Cardiac atrium fibroblast (primary cell): Measurements from ENCODE around the gene FH. TPM values are rescaled to one million over a fixed set of nuclear protein-coding genes. Genes with fewer than 3 reads are reported as not detected.

Experiments
- total RNA-seq: library from RNA; depleted of rRNA; stranded (reverse); fragments of >200 nt; gene quantifications from 2 replicates; pipeline ENCODE4 v1.2.3, GENCODE V29; 2015

Gene FH
- total RNA-seq, result 68.2 and 70.6 TPM in 2 replicates

GRCh38 chr1:241519308-241520079 is at the start of gene FH:
TSS of gene FH (minus strand) at chr1:241519755. CDS start at chr1:241519722, 33 bp downstream.

GRCh38 chr1:241532162-241532531 is 12.6 kb upstream of the FH start, which contains the start of gene KMO:
TSS of gene KMO (plus strand) at chr1:241532378. CDS start at chr1:241532445, 67 bp downstream.

Other genes with a start within 250 kb of the FH start
- not detected in 2 replicates for gene RGS7, start 162.6 kb downstream of the FH start, total RNA-seq
- not detected in 2 replicates for gene KMO, start 12.6 kb upstream of the FH start, total RNA-seq
- gene CHML, start 120.6 kb upstream of the FH start, total RNA-seq, result 4.1 and 4.9 TPM in 2 replicates
- gene OPN3, start 120.6 kb upstream of the FH start, total RNA-seq, result 10.9 and 16.4 TPM in 2 replicates
- not detected in 2 replicates for gene WDR64, start 132.5 kb upstream of the FH start, total RNA-seq